SK-N-DZ (cell line): ENCODE measurements around the gene TRAK1.

ENCODE experiments used
- DNase-seq: peaks from one replicate; pipeline ENCODE4 v3.0.0-alpha.2; 2015; ENCODE audit warnings: low spot score

TRAK1 gene

DNA sequence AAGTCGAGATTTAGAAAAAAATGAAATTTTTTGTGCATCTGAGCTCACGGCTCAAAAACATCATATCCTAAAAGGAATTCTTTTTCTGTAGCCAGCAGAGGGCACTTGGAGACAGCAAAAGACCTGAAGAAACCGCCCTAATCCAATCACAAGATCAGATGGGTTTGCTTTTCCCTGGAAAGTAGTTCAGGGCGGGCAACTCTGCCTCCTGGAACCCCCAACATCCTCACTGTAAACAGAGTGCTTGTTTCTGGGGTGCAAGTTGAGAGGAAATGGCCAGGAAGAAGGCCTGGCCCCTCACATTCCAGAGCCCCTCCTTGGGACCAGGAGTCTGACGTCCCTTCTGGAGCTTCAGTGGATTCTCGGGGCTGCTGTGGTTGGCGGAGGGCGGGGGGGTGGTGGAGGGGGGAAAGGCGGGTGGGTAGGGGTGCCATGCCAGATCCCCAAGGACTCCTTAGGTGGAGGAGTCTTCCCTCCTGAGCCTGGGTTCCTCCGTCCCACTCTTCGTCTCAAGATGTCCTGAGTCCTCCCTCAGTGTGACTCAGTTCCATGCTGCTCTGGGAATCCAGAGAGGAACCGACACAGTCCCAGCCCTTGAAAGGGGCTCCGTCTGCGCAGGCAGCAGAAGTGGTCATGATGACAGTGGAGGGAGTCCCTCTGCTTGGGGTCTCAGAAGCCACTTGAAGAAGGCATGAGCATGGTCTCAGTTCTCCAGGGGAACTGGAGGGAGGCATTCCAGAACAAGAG is 139.0 kb downstream of the TRAK1 start:
- DNase-seq = peak; percentile 53

- DNase-seq = no peak
Measured at GRCh38 chr3:42230860-42231259, 139.7 kb downstream of the TRAK1 start.

- no peak for DNase-seq
Measured at GRCh38 chr3:42235532-42235931, 144.4 kb downstream of the TRAK1 start.

- DNase-seq = no peak
Measured at GRCh38 chr3:42236611-42237010, 145.5 kb downstream of the TRAK1 start.

- no peak for DNase-seq
Measured at GRCh38 chr3:42246091-42246490, 154.9 kb downstream of the TRAK1 start.

- DNase-seq = peak; percentile 9
Measured at GRCh38 chr3:42247576-42248027, 156.4 kb downstream of the TRAK1 start.

DNA sequence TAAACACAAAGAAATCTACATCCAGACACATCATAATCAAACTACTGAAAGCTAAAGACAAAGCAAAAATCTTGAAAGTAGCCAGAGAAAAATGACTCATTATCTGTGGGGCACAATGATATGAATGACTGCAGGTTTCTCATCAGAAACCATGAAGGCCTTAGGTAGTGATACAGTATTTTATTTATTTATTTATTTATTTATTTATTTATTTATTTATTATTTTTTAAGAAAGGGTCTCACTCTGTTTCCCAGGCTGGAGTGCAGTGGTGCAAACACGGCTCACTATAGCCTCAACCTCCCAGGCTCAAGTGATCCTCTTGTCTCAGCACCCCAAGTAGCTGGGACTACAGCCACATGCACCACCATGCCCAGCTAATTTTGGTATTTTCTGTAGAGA is 159.6 kb downstream of the TRAK1 start:
- no peak for DNase-seq

- DNase-seq = no peak
Measured at GRCh38 chr3:42254566-42254965, 163.4 kb downstream of the TRAK1 start.

GRCh38 chr3:42256135-42256819 is 165.1 kb downstream of the TRAK1 start:
- no peak for DNase-seq

GRCh38 chr3:42257007-42257406 is 165.8 kb downstream of the TRAK1 start:
- no peak for DNase-seq

DNA sequence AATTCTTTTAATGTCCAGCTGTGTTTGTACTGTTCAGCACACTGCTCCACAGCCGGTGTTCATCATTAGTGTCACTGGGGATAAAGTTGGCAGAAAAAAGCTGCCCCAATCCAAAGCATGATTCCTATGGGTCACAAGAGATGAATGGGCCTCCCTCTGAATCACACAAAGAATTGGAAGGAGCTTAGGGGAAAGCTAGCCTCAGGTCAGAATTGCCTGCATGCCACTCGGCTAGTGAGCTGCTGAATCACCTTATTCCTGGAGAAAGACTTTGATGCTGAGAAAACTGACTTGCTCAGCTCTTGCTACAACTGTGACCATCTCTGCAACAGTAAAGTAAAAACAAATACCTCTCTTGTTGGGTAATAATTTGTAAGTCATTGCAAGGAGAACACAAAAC is 171.4 kb downstream of the TRAK1 start:
- no peak for DNase-seq

GRCh38 chr3:42263354-42264346 is 172.5 kb downstream of the TRAK1 start:
- DNase-seq = no peak

- no peak for DNase-seq
Measured at GRCh38 chr3:42264399-42265058, 173.4 kb downstream of the TRAK1 start.

GRCh38 chr3:42265059-42265991 is 174.2 kb downstream of the TRAK1 start:
- no peak for DNase-seq

DNA sequence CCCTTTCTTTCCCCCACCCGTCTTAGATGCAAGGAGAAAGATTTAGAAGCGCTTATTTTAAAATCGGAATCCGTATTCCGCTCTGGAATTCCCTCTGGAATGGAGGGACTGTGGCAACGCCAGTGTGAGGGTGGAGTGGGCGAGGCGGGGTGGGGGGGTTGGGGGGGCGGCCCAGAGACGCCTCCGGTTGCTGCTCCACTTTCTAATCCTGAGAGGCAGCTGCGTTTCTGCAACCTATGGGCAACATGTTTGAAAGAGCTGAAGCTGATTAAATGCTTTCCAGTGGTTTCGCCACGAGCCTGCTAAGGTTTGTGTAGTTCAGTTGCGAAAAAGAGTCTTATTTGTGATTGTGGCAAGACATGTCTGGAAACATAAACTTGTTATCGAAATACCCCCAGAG is 174.9 kb downstream of the TRAK1 start, which contains the start of gene CCK:
Gene CCK, minus strand, starts transcription at position 101 of the 400 bp plus-strand sequence. CDS start 2,555 bp downstream, outside the sequence.
- DNase-seq = no peak

- no peak for DNase-seq
Measured at GRCh38 chr3:42267878-42268277, 176.7 kb downstream of the TRAK1 start.

- no peak for DNase-seq
Measured at GRCh38 chr3:42269647-42270046, 178.5 kb downstream of the TRAK1 start.

- DNase-seq = no peak
Measured at GRCh38 chr3:42270561-42270960, 179.4 kb downstream of the TRAK1 start.

GRCh38 chr3:42271786-42272185 is 180.6 kb downstream of the TRAK1 start:
- no peak for DNase-seq

- no peak for DNase-seq
Measured at GRCh38 chr3:42273361-42273760, 182.2 kb downstream of the TRAK1 start.
